ENCODE data around the gene BAZ1A. TPM values are rescaled to one million over a fixed set of nuclear protein-coding genes. Genes with fewer than 3 reads are reported as not detected.
A peak's percentile ranks its signal among the peaks of the same experiment; 100 is the strongest.

Gene BAZ1A
- total and polyA plus RNA-seq, 2 experiments from 2014 or later, result 9.4 to 13.8 TPM

GRCh38 chr14:34723867-34724266 is 151.3 kb downstream of the BAZ1A start:
- H3K9ac ChIP-seq, result no peak overlapping the region
- no peaks in the 10 kb centered on the region for H3K9me3 ChIP-seq (ENCODE audit: low read depth)
- in situ Hi-C loops (cut with MboI), result no loop called here

GRCh38 chr14:34722723-34723545 is 152.2 kb downstream of the BAZ1A start:
- in situ Hi-C loops (cut with MboI), result no loop called here
- Histone ChIP-seq H3K4me2 (ENCODE audit: unreplicated experiment) (peak overlapping the region; percentile 41), H4K20me1 (ENCODE audit: insufficient read depth) (no peaks in the 10 kb centered on the region)

More at GRCh38 chr14:34723867-34724266, 151.3 kb downstream of the BAZ1A start:
- peak overlapping the region; percentile 66 for H2AFZ ChIP-seq
- 83 to 85% methylated on average over 3 of the region's 3 CpGs for WGBS, 2 experiments (ENCODE audit: low coverage in 1 of 2, low lambda C conversion rate in 2 of 2, missing lambda C conversion rate in 2 of 2)
- H3K36me3 ChIP-seq (ENCODE audit: low read depth), result no peaks in the 10 kb centered on the region
- no peak overlapping the region for H3K4me3 ChIP-seq
- H3K4me1 ChIP-seq (ENCODE audit: insufficient read depth), result peaks cover 16% of the 10 kb centered on the region; the same call in 1 of the 2 replicates
- no peak for DNase-seq
- no peaks in the 10 kb centered on the region for H3K79me2 ChIP-seq (ENCODE audit: insufficient read depth)
- no peak overlapping the region for H3K27ac ChIP-seq
- no peaks in the 10 kb centered on the region for H3K27me3 ChIP-seq (replicated peaks; ENCODE audit: insufficient read depth)
- no peak for TF ChIP-seq EZH2phosphoT487 (IDR thresholded peaks at IDR 0.05; ENCODE audit: insufficient read depth, low read depth)
- no peak for TF ChIP-seq EZH2 (IDR thresholded peaks at IDR 0.05; ENCODE audit: insufficient read depth, poor library complexity, severe bottlenecking)
- H3K9me2 ChIP-seq (ENCODE audit: insufficient read depth), result no peaks in the 10 kb centered on the region
- H3F3A ChIP-seq (ENCODE audit: insufficient read depth), result peaks cover 35% of the 10 kb centered on the region
- H4K20me1 ChIP-seq (ENCODE audit: insufficient read depth), result no peaks in the 10 kb centered on the region
- H3K4me2 ChIP-seq (ENCODE audit: unreplicated experiment), result no peak overlapping the region

GRCh38 chr14:34721129-34721528 is 154.0 kb downstream of the BAZ1A start:
- H2AFZ ChIP-seq, result no peak overlapping the region
- no peaks in the 10 kb centered on the region for H3K9me3 ChIP-seq (ENCODE audit: low read depth)
- TF ChIP-seq EZH2phosphoT487 (IDR thresholded peaks at IDR 0.05; ENCODE audit: insufficient read depth, low read depth) (no peak), EZH2 (IDR thresholded peaks at IDR 0.05; ENCODE audit: insufficient read depth, poor library complexity, severe bottlenecking) (no peak)
- no peak overlapping the region for H3K27ac ChIP-seq
- H3K27me3 ChIP-seq (replicated peaks; ENCODE audit: insufficient read depth), result no peaks in the 10 kb centered on the region
- H3K4me2 ChIP-seq (ENCODE audit: unreplicated experiment), result no peak overlapping the region
- WGBS, 2 experiments (ENCODE audit: low coverage in 1 of 2, low lambda C conversion rate in 2 of 2, missing lambda C conversion rate in 2 of 2), result 97 to 98% methylated on average over 2 of the region's 2 CpGs
- H3K4me1 ChIP-seq (ENCODE audit: insufficient read depth), result peaks cover 23% of the 10 kb centered on the region
- H4K20me1 ChIP-seq (ENCODE audit: insufficient read depth), result no peaks in the 10 kb centered on the region
- no peak overlapping the region for H3K9ac ChIP-seq
- H3F3A ChIP-seq (ENCODE audit: insufficient read depth), result peaks cover 36% of the 10 kb centered on the region
- in situ Hi-C loops (cut with MboI), result no loop called here
- DNase-seq, result no peak
- no peaks in the 10 kb centered on the region for H3K36me3 ChIP-seq (ENCODE audit: low read depth)
- H3K79me2 ChIP-seq (ENCODE audit: insufficient read depth), result no peaks in the 10 kb centered on the region
- H3K4me3 ChIP-seq, result no peak overlapping the region
- H3K9me2 ChIP-seq (ENCODE audit: insufficient read depth), result no peaks in the 10 kb centered on the region

More at GRCh38 chr14:34722723-34723545, 152.2 kb downstream of the BAZ1A start:
- peak; percentile 75 for DNase-seq
- H3K4me1 ChIP-seq (ENCODE audit: insufficient read depth), result peaks cover 21% of the 10 kb centered on the region
- 9 to 10% methylated on average over 10 of the region's 10 CpGs for WGBS, 2 experiments (ENCODE audit: low coverage in 1 of 2, low lambda C conversion rate in 2 of 2, missing lambda C conversion rate in 2 of 2)
- peak overlapping the region; percentile 66 for H2AFZ ChIP-seq
- no peaks in the 10 kb centered on the region for H3K36me3 ChIP-seq (ENCODE audit: low read depth)
- peak overlapping the region; percentile 5; the same call in 1 of the 2 replicates for H3K9ac ChIP-seq
- H3K79me2 ChIP-seq (ENCODE audit: insufficient read depth), result no peaks in the 10 kb centered on the region
- peak overlapping the region; percentile 29; the same call in 1 of the 2 replicates for H3K4me3 ChIP-seq
- H3K9me3 ChIP-seq (ENCODE audit: low read depth), result no peaks in the 10 kb centered on the region
- H3K27me3 ChIP-seq (replicated peaks; ENCODE audit: insufficient read depth), result no peaks in the 10 kb centered on the region
- peak overlapping the region; percentile 41 for H3K27ac ChIP-seq
- no peak for TF ChIP-seq EZH2phosphoT487 (IDR thresholded peaks at IDR 0.05; ENCODE audit: insufficient read depth, low read depth)
- no peak for TF ChIP-seq EZH2 (IDR thresholded peaks at IDR 0.05; ENCODE audit: insufficient read depth, poor library complexity, severe bottlenecking)
- no peaks in the 10 kb centered on the region for H3K9me2 ChIP-seq (ENCODE audit: insufficient read depth)
- H3F3A ChIP-seq (ENCODE audit: insufficient read depth), result peaks cover 36% of the 10 kb centered on the region

GRCh38 chr14:34718750-34719304 is 156.3 kb downstream of the BAZ1A start:
- Histone ChIP-seq H3K9ac (no peak overlapping the region), H3F3A (ENCODE audit: insufficient read depth) (peaks cover 42% of the 10 kb centered on the region), H3K4me3 (no peak overlapping the region), H3K79me2 (ENCODE audit: insufficient read depth) (no peaks in the 10 kb centered on the region), H3K4me1 (ENCODE audit: insufficient read depth) (peaks cover 29% of the 10 kb centered on the region), H3K9me2 (ENCODE audit: insufficient read depth) (no peaks in the 10 kb centered on the region), H2AFZ (no peak overlapping the region), H3K4me2 (ENCODE audit: unreplicated experiment) (peak overlapping the region; percentile 22), H4K20me1 (ENCODE audit: insufficient read depth) (no peaks in the 10 kb centered on the region), H3K27ac (no peak overlapping the region; the same call in 1 of the 2 replicates), H3K9me3 (ENCODE audit: low read depth) (no peaks in the 10 kb centered on the region), H3K36me3 (ENCODE audit: low read depth) (no peaks in the 10 kb centered on the region), H3K27me3 (replicated peaks; ENCODE audit: insufficient read depth) (no peaks in the 10 kb centered on the region)
- WGBS, 2 experiments (ENCODE audit: low coverage in 1 of 2, low lambda C conversion rate in 2 of 2, missing lambda C conversion rate in 2 of 2), result 29 to 35% methylated on average over 3 to 4 of the region's 4 CpGs
- no peak for TF ChIP-seq EZH2phosphoT487 (IDR thresholded peaks at IDR 0.05; ENCODE audit: insufficient read depth, low read depth)
- no peak for TF ChIP-seq EZH2 (IDR thresholded peaks at IDR 0.05; ENCODE audit: insufficient read depth, poor library complexity, severe bottlenecking)
- DNase-seq, result peak; percentile 71
- in situ Hi-C loops (cut with MboI), result no loop called here
